H1 (cell line): Measurements from ENCODE around the gene FRMD5. TPM values are rescaled to one million over a fixed set of nuclear protein-coding genes. Genes with fewer than 3 reads are reported as not detected.

Experiments used
- CBX5 ChIP-seq: fragments of 300-800, 300-1000 bp; sonication (generic); IDR thresholded peaks from 2 replicates; pipeline ENCODE4 v1.7.1; 2016; ENCODE audit warnings: antibody characterized with exemption, low read length, low read depth
- CHD1 ChIP-seq: IDR thresholded peaks from 2 replicates; pipeline ENCODE4 v1.6.1; 2012; ENCODE audit warnings: low read depth, low read length, improper control_type of control experiment
- POLR2AphosphoS5 ChIP-seq: IDR thresholded peaks from 2 replicates; pipeline ENCODE4 v1.6.1; 2011; ENCODE audit warnings: low read depth, low read length
- RNF2 ChIP-seq: fragments of 200-900, 300-1000 bp; sonication (generic); IDR thresholded peaks from 2 replicates; pipeline ENCODE4 v1.7.1; 2016; ENCODE audit warnings: borderline replicate concordance, low read depth, mild to moderate bottlenecking, antibody characterized with exemption, low read length; ENCODE audit not compliant: poor library complexity, severe bottlenecking; ENCODE audit errors: missing control alignments
- SUZ12 ChIP-seq: fragments of 200-600 bp; sonication (generic); IDR thresholded peaks from 2 replicates; pipeline ENCODE4 v1.6.1; 2012; ENCODE audit warnings: mild to moderate bottlenecking, inconsistent platforms, low read length, moderate library complexity, mixed read lengths
- TAF1 ChIP-seq: IDR thresholded peaks from 2 replicates; pipeline ENCODE4 v1.6.1; 2011; ENCODE audit warnings: mild to moderate bottlenecking, low read depth, low read length
- polyA plus RNA-seq, 7 experiments: library from polyadenylated mRNA; depleted of rRNA in 3 of 7; stranded (reverse) in 5 of 7; unstranded in 2 of 7; fragments of >200 nt in 5 of 7; fragments of 200-250 nt in 2 of 7; gene quantifications; 1 replicate in 5 of 7; 2 replicates in 1 of 7; 4 replicates in 1 of 7; pipeline versions ENCODE4 v1.2.1 to v1.2.3, GENCODE V29; 2011 to 2013; ENCODE audit warnings: missing spikeins in 2 of 7, mixed read lengths in 2 of 7
- total RNA-seq: library from RNA; stranded (reverse); fragmentation: NEBNext Ultra II Directional; extraction: Animal tissue kit (Norgen Biotek cat#: 25700); gene quantifications from 2 replicates; pipeline ENCODE4 v1.2.1, GENCODE V29; 2021
- TF ChIP-seq, protein P1 (sequence below): IDR thresholded peaks from 2 replicates; pipeline ENCODE4 v1.6.1; 2011; ENCODE audit warnings: low read length, improper control_type of control experiment

FRMD5 gene
- total and polyA plus RNA-seq, 2 of the 8 experiments (the other 6 are each of a cell fraction or from before 2014, with no cell fraction given): 10.1 to 12.6 TPM

- TF ChIP-seq CBX5 (no peak), CHD1 (no peak), RNF2 (no peak), TAF1 (no peak), SUZ12 (no peak), POLR2AphosphoS5 (no peak)
- TF ChIP-seq, protein P1, sequence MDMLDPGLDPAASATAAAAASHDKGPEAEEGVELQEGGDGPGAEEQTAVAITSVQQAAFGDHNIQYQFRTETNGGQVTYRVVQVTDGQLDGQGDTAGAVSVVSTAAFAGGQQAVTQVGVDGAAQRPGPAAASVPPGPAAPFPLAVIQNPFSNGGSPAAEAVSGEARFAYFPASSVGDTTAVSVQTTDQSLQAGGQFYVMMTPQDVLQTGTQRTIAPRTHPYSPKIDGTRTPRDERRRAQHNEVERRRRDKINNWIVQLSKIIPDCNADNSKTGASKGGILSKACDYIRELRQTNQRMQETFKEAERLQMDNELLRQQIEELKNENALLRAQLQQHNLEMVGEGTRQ: no peak
These were observed 281.9 kb downstream of the FRMD5 start (continued) for GRCh38 chr15:43913026-43913780.
